ENCODE measurements around the gene MINDY1.

Gene MINDY1

GRCh38 chr1:150974580-150975478 is 31.9 kb downstream of the MINDY1 start, which contains the start of gene CERS2:
Gene CERS2 (minus strand): TSS chr1:150974835. CDS start chr1:150969090, 5,745 bp downstream.
- Histone ChIP-seq H3K4me3 (ENCODE audit: low read length) (peak within 1 kb of the TSS; percentile 87), H3K4me1 (ENCODE audit: insufficient read depth, low read length) (peaks cover 36% of the 10 kb centered on the region), H2AFZ (ENCODE audit: low read depth, low read length) (no peak within 1 kb of the TSS), H3K36me3 (ENCODE audit: insufficient read depth, low read length) (no peaks in the 10 kb centered on the region), H3K9me3 (ENCODE audit: low read length) (no peaks in the 10 kb centered on the region), H3K27me3 (ENCODE audit: insufficient read depth, low read length) (no peaks in the 10 kb centered on the region)

- peak overlapping the region; percentile 87 for H3K4me3 ChIP-seq (ENCODE audit: low read length)
- no peaks in the 10 kb centered on the region for H3K36me3 ChIP-seq (ENCODE audit: insufficient read depth, low read length)
- H2AFZ ChIP-seq (ENCODE audit: low read depth, low read length), result no peak overlapping the region
- no peaks in the 10 kb centered on the region for H3K9me3 ChIP-seq (ENCODE audit: low read length)
- peaks cover 36% of the 10 kb centered on the region for H3K4me1 ChIP-seq (ENCODE audit: insufficient read depth, low read length)
- no peaks in the 10 kb centered on the region for H3K27me3 ChIP-seq (ENCODE audit: insufficient read depth, low read length)
These were observed 32.7 kb downstream of the MINDY1 start for GRCh38 chr1:150973836-150974579.

GRCh38 chr1:150973258-150973835 is 33.4 kb downstream of the MINDY1 start:
- peaks cover 6% of the 10 kb centered on the region for H3K36me3 ChIP-seq (ENCODE audit: insufficient read depth, low read length)
- H3K9me3 ChIP-seq (ENCODE audit: low read length), result no peaks in the 10 kb centered on the region
- H3K4me1 ChIP-seq (ENCODE audit: insufficient read depth, low read length), result peaks cover 36% of the 10 kb centered on the region
- H3K27me3 ChIP-seq (ENCODE audit: insufficient read depth, low read length), result no peaks in the 10 kb centered on the region
- H3K4me3 ChIP-seq (ENCODE audit: low read length), result peak overlapping the region; percentile 87
- no peak overlapping the region for H2AFZ ChIP-seq (ENCODE audit: low read depth, low read length)

DNA sequence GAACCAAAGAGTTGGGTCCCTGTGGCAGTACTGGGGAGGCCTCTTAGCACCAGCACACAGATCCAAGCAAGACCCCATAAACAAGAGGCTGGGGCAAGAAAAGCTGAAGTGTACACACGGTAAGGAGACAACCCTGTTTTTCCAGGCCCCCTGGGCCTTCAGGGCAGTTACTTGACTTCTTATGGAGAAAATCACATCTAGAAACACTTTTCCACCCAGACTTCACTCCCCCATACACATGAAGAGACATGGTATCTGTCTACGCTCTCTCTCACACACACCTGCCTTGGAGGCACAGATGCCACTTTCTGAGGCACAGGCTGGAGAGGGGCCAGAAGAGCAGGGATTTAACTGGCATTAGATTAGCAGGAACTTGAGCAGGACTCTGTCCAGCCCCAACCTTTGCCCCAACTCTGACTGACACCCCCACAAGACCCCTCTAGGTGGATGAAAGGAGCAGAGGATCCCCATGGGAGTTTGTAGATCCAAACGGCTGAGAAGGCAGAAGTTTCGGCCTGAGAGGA is 34.2 kb downstream of the MINDY1 start:
- H3K4me3 ChIP-seq (ENCODE audit: low read length), result peak overlapping the region; percentile 87
- H3K9me3 ChIP-seq (ENCODE audit: low read length), result no peaks in the 10 kb centered on the region
- H3K27me3 ChIP-seq (ENCODE audit: insufficient read depth, low read length), result no peaks in the 10 kb centered on the region
- peaks cover 36% of the 10 kb centered on the region for H3K4me1 ChIP-seq (ENCODE audit: insufficient read depth, low read length)
- H2AFZ ChIP-seq (ENCODE audit: low read depth, low read length), result no peak overlapping the region
- peaks cover 15% of the 10 kb centered on the region for H3K36me3 ChIP-seq (ENCODE audit: insufficient read depth, low read length)

DNA sequence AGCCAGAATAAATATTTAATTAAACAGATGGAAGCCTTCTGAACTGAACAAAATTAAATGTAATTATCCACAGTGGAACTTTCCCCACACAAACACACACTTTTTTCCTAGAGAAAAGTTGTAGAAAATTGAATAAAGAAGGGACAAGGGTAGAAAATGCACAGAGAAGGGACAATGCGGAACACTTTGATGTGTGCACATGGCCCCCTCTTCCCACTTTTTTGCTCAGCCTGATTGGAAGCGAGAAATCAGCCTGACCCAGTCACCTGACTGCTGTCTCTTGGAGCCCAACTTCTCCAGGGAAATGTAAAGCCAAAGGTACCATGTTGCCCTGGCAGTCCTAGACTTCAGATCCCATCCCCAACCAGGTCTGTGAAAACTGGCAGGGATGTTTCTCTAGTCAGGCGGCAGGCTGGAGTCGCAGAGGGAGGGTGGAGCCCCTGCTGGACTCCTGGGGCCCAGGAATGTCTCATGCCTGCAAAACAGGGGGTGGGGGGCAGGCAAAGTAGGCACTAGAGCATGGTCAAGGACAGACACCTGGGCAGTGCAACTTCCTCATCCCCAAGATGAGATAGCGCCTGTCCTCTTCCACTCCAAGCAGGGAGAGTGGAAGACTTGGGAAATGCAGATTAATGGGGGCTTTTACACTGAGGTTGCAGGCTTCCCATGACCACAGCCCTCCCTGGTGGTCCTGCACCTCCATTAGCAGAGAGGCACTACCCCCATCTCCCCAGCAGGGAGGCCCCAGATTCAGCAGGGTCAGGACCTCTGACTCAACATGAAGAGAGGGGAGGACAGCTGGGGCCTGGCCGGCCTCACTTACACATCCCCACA is 34.9 kb downstream of the MINDY1 start:
- no peak overlapping the region for H2AFZ ChIP-seq (ENCODE audit: low read depth, low read length)
- H3K4me3 ChIP-seq (ENCODE audit: low read length), result peak overlapping the region; percentile 87
- no peaks in the 10 kb centered on the region for H3K27me3 ChIP-seq (ENCODE audit: insufficient read depth, low read length)
- H3K9me3 ChIP-seq (ENCODE audit: low read length), result no peaks in the 10 kb centered on the region
- peaks cover 22% of the 10 kb centered on the region for H3K36me3 ChIP-seq (ENCODE audit: insufficient read depth, low read length)
- peaks cover 36% of the 10 kb centered on the region for H3K4me1 ChIP-seq (ENCODE audit: insufficient read depth, low read length)

GRCh38 chr1:150970808-150971582 is 35.7 kb downstream of the MINDY1 start:
- no peak overlapping the region for H2AFZ ChIP-seq (ENCODE audit: low read depth, low read length)
- no peak overlapping the region for H3K4me3 ChIP-seq (ENCODE audit: low read length)
- peaks cover 36% of the 10 kb centered on the region for H3K4me1 ChIP-seq (ENCODE audit: insufficient read depth, low read length)
- no peaks in the 10 kb centered on the region for H3K27me3 ChIP-seq (ENCODE audit: insufficient read depth, low read length)
- no peaks in the 10 kb centered on the region for H3K9me3 ChIP-seq (ENCODE audit: low read length)
- peaks cover 30% of the 10 kb centered on the region for H3K36me3 ChIP-seq (ENCODE audit: insufficient read depth, low read length)

DNA sequence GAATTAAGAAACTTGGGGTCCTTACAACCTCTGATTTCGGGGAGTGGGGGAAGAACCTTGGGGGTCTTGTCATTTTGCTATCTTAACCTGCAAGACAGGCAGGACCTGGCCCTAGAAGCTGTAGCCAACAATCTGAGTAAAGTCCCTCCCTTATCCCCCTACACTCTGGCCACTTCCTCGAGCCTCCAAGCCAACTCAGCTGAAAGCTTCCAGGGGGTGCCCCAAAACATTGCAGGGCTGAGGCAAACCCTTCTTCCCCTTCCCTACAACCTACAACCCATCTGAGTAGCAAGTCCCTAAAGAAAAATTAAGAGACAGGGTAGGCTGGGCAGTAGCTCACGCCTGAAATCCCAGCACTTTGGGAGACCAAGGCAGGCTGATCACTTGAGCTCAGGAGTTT is 37.1 kb downstream of the MINDY1 start:
- H2AFZ ChIP-seq (ENCODE audit: low read depth, low read length), result no peak overlapping the region
- no peaks in the 10 kb centered on the region for H3K27me3 ChIP-seq (ENCODE audit: insufficient read depth, low read length)
- H3K9me3 ChIP-seq (ENCODE audit: low read length), result no peaks in the 10 kb centered on the region
- peaks cover 36% of the 10 kb centered on the region for H3K4me1 ChIP-seq (ENCODE audit: insufficient read depth, low read length)
- H3K4me3 ChIP-seq (ENCODE audit: low read length), result no peak overlapping the region
- peaks cover 42% of the 10 kb centered on the region for H3K36me3 ChIP-seq (ENCODE audit: insufficient read depth, low read length)

DNA sequence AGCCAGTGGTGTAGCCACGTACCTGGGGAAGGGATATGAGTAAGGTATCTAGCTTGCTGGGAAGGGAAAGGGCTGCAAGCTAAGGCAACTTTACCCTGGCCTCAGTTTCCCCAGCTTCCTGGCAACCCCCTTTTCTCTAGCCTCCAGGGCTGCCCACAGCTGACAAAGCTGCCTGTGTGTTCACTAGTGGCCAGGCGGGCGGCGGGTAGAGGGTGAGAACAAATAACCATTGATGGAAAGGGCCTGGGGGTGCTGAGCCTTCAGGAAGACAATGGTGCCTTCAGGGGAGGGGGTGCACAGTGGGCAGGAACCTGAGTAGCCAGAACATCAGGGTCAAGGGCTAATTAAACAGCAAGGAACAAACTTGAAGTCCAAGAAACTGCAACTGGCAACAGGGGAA is 38.2 kb downstream of the MINDY1 start:
- Histone ChIP-seq H3K9me3 (ENCODE audit: low read length) (no peaks in the 10 kb centered on the region), H3K4me1 (ENCODE audit: insufficient read depth, low read length) (peaks cover 32% of the 10 kb centered on the region), H2AFZ (ENCODE audit: low read depth, low read length) (no peak overlapping the region), H3K27me3 (ENCODE audit: insufficient read depth, low read length) (no peaks in the 10 kb centered on the region), H3K36me3 (ENCODE audit: insufficient read depth, low read length) (peaks cover 53% of the 10 kb centered on the region), H3K4me3 (ENCODE audit: low read length) (no peak overlapping the region)

DNA sequence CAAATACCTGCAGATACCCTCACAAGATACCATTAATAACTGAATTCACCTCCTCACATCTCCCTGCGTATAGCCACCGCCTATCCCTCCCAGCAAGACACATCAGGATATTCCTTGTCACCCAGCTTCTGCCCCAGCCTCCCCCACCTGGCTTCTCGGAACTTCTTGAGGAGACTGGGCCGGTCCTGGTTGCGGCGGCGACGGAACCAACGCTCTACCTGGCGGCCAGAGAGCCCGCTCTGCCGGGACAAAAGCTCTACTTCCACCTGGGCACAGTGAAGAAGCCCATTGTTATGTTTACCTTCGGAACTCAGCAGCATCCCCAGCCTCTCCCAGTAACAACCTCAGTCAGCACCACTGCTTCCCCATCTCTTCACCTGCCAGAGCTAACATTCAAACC is 38.8 kb downstream of the MINDY1 start:
- Histone ChIP-seq H3K36me3 (ENCODE audit: insufficient read depth, low read length) (peaks cover 59% of the 10 kb centered on the region), H3K27me3 (ENCODE audit: insufficient read depth, low read length) (no peaks in the 10 kb centered on the region)

DNA sequence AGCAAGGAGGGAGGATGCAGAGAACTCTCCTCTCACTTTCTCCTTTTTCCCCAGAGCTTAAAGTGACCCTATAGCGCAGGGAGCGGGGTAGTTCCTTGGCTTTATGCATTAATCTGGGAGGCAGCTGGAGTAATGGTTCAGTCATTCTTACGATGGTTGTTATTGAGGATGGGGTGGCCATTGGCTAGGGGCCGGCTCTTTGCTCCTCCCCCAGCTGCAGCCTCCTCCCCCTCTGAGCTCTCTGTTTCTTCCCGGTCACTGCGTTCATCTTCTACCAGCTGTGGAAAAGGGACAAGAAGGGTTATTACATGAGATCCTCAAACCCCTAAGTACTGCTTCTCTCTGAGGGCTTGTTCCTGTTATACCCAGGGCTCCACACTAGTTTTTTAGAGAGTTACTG is 40.7 kb downstream of the MINDY1 start:
- Histone ChIP-seq H3K36me3 (ENCODE audit: insufficient read depth, low read length) (peaks cover 75% of the 10 kb centered on the region), H3K4me3 (ENCODE audit: low read length) (no peak overlapping the region), H3K9me3 (ENCODE audit: low read length) (no peaks in the 10 kb centered on the region), H3K27me3 (ENCODE audit: insufficient read depth, low read length) (no peaks in the 10 kb centered on the region), H2AFZ (ENCODE audit: low read depth, low read length) (no peak overlapping the region), H3K4me1 (ENCODE audit: insufficient read depth, low read length) (peaks cover 7% of the 10 kb centered on the region)

More for the DNA sequence above, 38.8 kb downstream of the MINDY1 start:
- Histone ChIP-seq H2AFZ (ENCODE audit: low read depth, low read length) (no peak overlapping the region), H3K9me3 (ENCODE audit: low read length) (no peaks in the 10 kb centered on the region), H3K4me1 (ENCODE audit: insufficient read depth, low read length) (peaks cover 27% of the 10 kb centered on the region), H3K4me3 (ENCODE audit: low read length) (no peak overlapping the region)

DNA sequence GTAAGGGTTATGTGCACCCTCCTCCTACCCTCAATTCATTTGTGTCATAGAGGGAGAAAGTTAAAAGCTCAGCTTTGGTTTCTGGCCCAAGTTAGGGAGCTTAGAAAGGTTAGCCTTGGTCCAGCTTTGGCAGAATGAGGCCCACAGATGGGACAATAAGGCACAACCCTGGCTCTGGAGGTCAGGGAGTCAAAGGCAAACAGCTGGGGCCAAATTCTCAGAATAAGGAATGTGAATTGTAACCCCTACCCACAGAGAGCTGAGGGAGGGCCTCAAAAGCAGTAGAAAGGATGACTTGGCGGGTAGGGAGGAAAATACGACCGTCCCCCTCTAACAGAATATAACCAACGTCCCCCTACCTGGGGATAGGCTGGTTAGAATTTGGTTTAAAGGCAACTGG is 41.1 kb downstream of the MINDY1 start:
- Histone ChIP-seq H3K4me1 (ENCODE audit: insufficient read depth, low read length) (peaks cover 3% of the 10 kb centered on the region), H3K4me3 (ENCODE audit: low read length) (no peak overlapping the region), H3K36me3 (ENCODE audit: insufficient read depth, low read length) (peaks cover 79% of the 10 kb centered on the region), H3K27me3 (ENCODE audit: insufficient read depth, low read length) (no peaks in the 10 kb centered on the region), H2AFZ (ENCODE audit: low read depth, low read length) (no peak overlapping the region), H3K9me3 (ENCODE audit: low read length) (no peaks in the 10 kb centered on the region)

DNA sequence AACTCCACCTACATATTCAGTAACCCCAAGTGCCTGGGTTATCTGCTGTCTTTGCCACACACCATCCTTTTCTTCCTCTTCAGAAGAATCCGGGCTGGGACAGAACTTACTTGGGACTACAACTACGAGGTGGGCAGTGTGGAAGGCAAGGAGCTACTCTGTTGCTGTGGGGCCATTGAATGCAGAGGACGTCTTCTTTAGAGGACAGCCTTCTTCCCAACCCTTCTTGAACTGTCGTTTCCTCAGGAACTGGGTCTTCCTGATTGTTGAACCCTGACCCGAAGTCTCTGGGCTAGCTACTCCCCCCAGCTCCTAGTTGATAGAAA is 42.6 kb downstream of the MINDY1 start:
- no peaks in the 10 kb centered on the region for H3K27me3 ChIP-seq (ENCODE audit: insufficient read depth, low read length)
- H2AFZ ChIP-seq (ENCODE audit: low read depth, low read length), result no peak overlapping the region
- H3K4me3 ChIP-seq (ENCODE audit: low read length), result no peak overlapping the region
- no peaks in the 10 kb centered on the region for H3K4me1 ChIP-seq (ENCODE audit: insufficient read depth, low read length)
- H3K36me3 ChIP-seq (ENCODE audit: insufficient read depth, low read length), result peaks cover 89% of the 10 kb centered on the region
- H3K9me3 ChIP-seq (ENCODE audit: low read length), result no peaks in the 10 kb centered on the region

Measured in neuron (in vitro differentiated cells).